GM18511 (cell line): Measurements from ENCODE around the gene ADGRG3.
"Not testable (repeated sequence)": the region's sequence is repeated elsewhere in the genome, so short reads cannot be mapped to it uniquely, and the experiment has no call there.

ENCODE experiments used
- ATAC-seq: cut with Tn5 transposase; IDR thresholded peaks from one replicate; pipeline ENCODE4 v1.9.1; 2021; ENCODE audit warnings: mild to moderate bottlenecking, moderate library complexity; ENCODE audit not compliant: unreplicated experiment

The ADGRG3 gene

GRCh38 chr16:57661936-57662906, 5.9 kb upstream of the ADGRG3 start:
- no peak for ATAC-seq

GRCh38 chr16:57663436-57663835, 4.7 kb upstream of the ADGRG3 start:
- no peak for ATAC-seq

GRCh38 chr16:57663917-57664661, 4.0 kb upstream of the ADGRG3 start:
- no peak for ATAC-seq

- ATAC-seq: no peak
These were observed 3.5 kb upstream of the ADGRG3 start for GRCh38 chr16:57664662-57665025.

GRCh38 chr16:57665541-57665940, 2.6 kb upstream of the ADGRG3 start:
- no peak for ATAC-seq

GRCh38 chr16:57666353-57667047, 1.6 kb upstream of the ADGRG3 start:
- ATAC-seq: no peak

- no peak for ATAC-seq
These were observed 1.0 kb upstream of the ADGRG3 start for GRCh38 chr16:57667048-57667525.

GRCh38 chr16:57667526-57668262, 412 bp upstream of the ADGRG3 start:
- no peak for ATAC-seq

GRCh38 chr16:57668630-57669475, 747 bp downstream of the ADGRG3 start:
- no peak for ATAC-seq

GRCh38 chr16:57669476-57670162, 1.5 kb downstream of the ADGRG3 start:
- ATAC-seq: no peak

GRCh38 chr16:57670196-57670595, 2.1 kb downstream of the ADGRG3 start:
- no peak for ATAC-seq

- not testable (repeated sequence) for ATAC-seq
These were observed 3.3 kb downstream of the ADGRG3 start for GRCh38 chr16:57671451-57671850.

- ATAC-seq: no peak
These were observed 4.3 kb downstream of the ADGRG3 start for GRCh38 chr16:57672416-57672815.

- no peak for ATAC-seq
These were observed 4.7 kb downstream of the ADGRG3 start for GRCh38 chr16:57672824-57673223.

- ATAC-seq: no peak
These were observed 7.8 kb downstream of the ADGRG3 start for GRCh38 chr16:57675741-57676551.

- no peak for ATAC-seq
These were observed 8.5 kb downstream of the ADGRG3 start for GRCh38 chr16:57676553-57677085.

GRCh38 chr16:57677622-57678369, 9.7 kb downstream of the ADGRG3 start:
- no peak for ATAC-seq
